HCT116 (cell line): Measurements from ENCODE around the gene SPIRE1.

Experiments
- CTCF ChIP-seq, 3 experiments: fragments of 200-600 bp in 1 of 3; sonication (generic) in 1 of 3; IDR thresholded peaks in 2 of 3; conservative IDR thresholded peaks in 1 of 3; 2 replicates each; pipeline ENCODE4 v1.5.1; 2012 to 2017; ENCODE audit warnings: low read depth in 2 of 3, low read length in 2 of 3, antibody characterized with exemption in 1 of 3, borderline replicate concordance in 1 of 3, control low read depth in 1 of 3, mild to moderate bottlenecking in 1 of 3, mixed read lengths in 1 of 3, mixed run types in 1 of 3, moderate library complexity in 1 of 3; ENCODE audit not compliant: insufficient read depth in 1 of 3
- EZH2 ChIP-seq: fragments of 200-600 bp; sonication (generic); IDR thresholded peaks from 2 replicates; pipeline ENCODE4 v1.6.1; 2017; ENCODE audit warnings: antibody characterized with exemption, mixed run types
- EZH2phosphoT487 ChIP-seq: fragments of 200-600 bp; IDR thresholded peaks from 2 replicates; pipeline ENCODE4 v1.6.1; 2018; ENCODE audit warnings: antibody characterized with exemption, borderline replicate concordance
- POLR2A ChIP-seq: IDR thresholded peaks from 2 replicates; pipeline ENCODE4 v1.7.0; 2011; ENCODE audit warnings: borderline replicate concordance; ENCODE audit not compliant: insufficient read depth, insufficient read length; ENCODE audit errors: extremely low read depth
- POLR2AphosphoS5 ChIP-seq: IDR thresholded peaks from 2 replicates; pipeline ENCODE4 v1.6.1; 2011; ENCODE audit warnings: mild to moderate bottlenecking, low read depth, low read length, moderate library complexity
- RAD21 ChIP-seq: IDR thresholded peaks from 2 replicates; pipeline ENCODE4 v1.6.1; 2012; ENCODE audit warnings: low read depth, mild to moderate bottlenecking
- TCF7L2 ChIP-seq: IDR thresholded peaks from 2 replicates; pipeline ENCODE4 v1.7.0; 2011; ENCODE audit warnings: borderline replicate concordance, inconsistent platforms; ENCODE audit not compliant: insufficient read depth, insufficient read length; ENCODE audit errors: extremely low read depth
- YY1 ChIP-seq: IDR thresholded peaks from 2 replicates; pipeline ENCODE4 v1.6.1; 2011; ENCODE audit warnings: low read length, low read depth, moderate library complexity, mild to moderate bottlenecking; ENCODE audit not compliant: insufficient replicate concordance; ENCODE audit errors: extremely low read depth

- TF ChIP-seq TCF7L2, result no peak
- TF ChIP-seq CTCF (IDR thresholded peaks at IDR 0.05 in 2 of 3, conservative IDR thresholded peaks at IDR 0.05 in 1 of 3; ENCODE audit: borderline replicate concordance in 1 of 3, insufficient read depth in 1 of 3, low read depth in 2 of 3, low read length in 2 of 3), result no peak
- TF ChIP-seq EZH2phosphoT487, result no peak
- no peak for TF ChIP-seq POLR2A
- TF ChIP-seq RAD21, result no peak
- TF ChIP-seq POLR2AphosphoS5, result no peak
- no peak for TF ChIP-seq EZH2
- TF ChIP-seq YY1, result no peak
Measured at GRCh38 chr18:12423393-12423792, 234.5 kb downstream of the SPIRE1 start.
